ENCODE data around the gene ZFP1.

- TF ChIP-seq CTCF (IDR thresholded peaks at IDR 0.05) (no peak), POLR2A (IDR thresholded peaks at IDR 0.05) (no peak)
These were observed 39.3 kb upstream of the ZFP1 start for GRCh38 chr16:75108792-75109731.
